Panc1 (cell line): Measurements from ENCODE around the gene TNFRSF11A. TPM values are rescaled to one million over a fixed set of nuclear protein-coding genes. Genes with fewer than 3 reads are reported as not detected.

Experiments
- ATAC-seq: fragments of 200-7000 bp; cut with Tn5 transposase; 2 replicates; pipeline ENCODE4 v1.9.1; 2020; ENCODE audit warnings: mild to moderate bottlenecking, moderate library complexity
- BruUV-seq: library from RNA; stranded (reverse); fragments of 400-500 nt; replicated peaks from 2 replicates; lab custom pipeline; 2021; lab: Mats Ljungman, UMichigan
- CTCF ChIA-PET: fragments of 300-600 bp; sonication (Branson Sonifier 250); formaldehyde crosslinking; loops from one replicate; lab custom pipeline; 2022; ENCODE audit warnings: antibody characterized with exemption; lab: Charles Lee
- POLR2A ChIA-PET: fragments of 300-600 bp; sonication (Branson Sonifier 250); formaldehyde crosslinking; loops from one replicate; lab custom pipeline; 2022; ENCODE audit warnings: antibody characterized with exemption; lab: Charles Lee
- DNase-seq: peaks from one replicate; pipeline ENCODE4 v3.0.0-alpha.2; 2010; ENCODE audit warnings: low read depth, low spot score
- H3K27ac ChIP-seq: 2 replicates; pipeline ENCODE4 v1.5.1; 2011; ENCODE audit warnings: mild to moderate bottlenecking, low read length, inconsistent platforms
- H3K27me3 ChIP-seq: fragments of 200-500 bp; sonication (Bioruptor generic); 2 replicates; pipeline ENCODE4 v1.6.0; 2014; ENCODE audit warnings: low read length, inconsistent platforms; ENCODE audit not compliant: control insufficient read depth, insufficient read depth
- H3K36me3 ChIP-seq: fragments of 200-500 bp; sonication (Bioruptor generic); 2 replicates; pipeline ENCODE4 v1.5.1; 2014; ENCODE audit warnings: inconsistent platforms, mild to moderate bottlenecking, low read length, moderate library complexity; ENCODE audit not compliant: control insufficient read depth, insufficient read depth
- H3K4me1 ChIP-seq: 2 replicates; pipeline ENCODE4 v1.5.1; 2011; ENCODE audit warnings: inconsistent platforms, mild to moderate bottlenecking, low read length, moderate library complexity; ENCODE audit not compliant: control insufficient read depth, insufficient read depth
- H3K4me3 ChIP-seq, 2 experiments: 2 replicates each; pipeline ENCODE4 v1.5.1; 2011 to 2012; ENCODE audit warnings: low read depth in 2 of 2, low read length in 2 of 2, mild to moderate bottlenecking in 2 of 2, inconsistent platforms in 1 of 2, moderate library complexity in 1 of 2
- H3K9me3 ChIP-seq: fragments of 200-500 bp; sonication (Bioruptor generic); 2 replicates; pipeline ENCODE4 v1.5.1; 2014; ENCODE audit warnings: low read depth, mild to moderate bottlenecking, inconsistent platforms, low read length, moderate library complexity; ENCODE audit not compliant: control insufficient read depth, insufficient read depth
- CTCF ChIP-seq: fragments of 450-650 bp; IDR thresholded peaks from 2 replicates; pipeline ENCODE4 v1.5.1; 2017; ENCODE audit warnings: mild to moderate bottlenecking
- POLR2AphosphoS5 ChIP-seq: IDR thresholded peaks from 2 replicates; pipeline ENCODE4 v1.6.1; 2012; ENCODE audit warnings: mild to moderate bottlenecking, low read depth, low read length, moderate library complexity
- REST ChIP-seq, 2 experiments: IDR thresholded peaks; 2 replicates each; pipeline ENCODE4 v1.6.1; 2011 to 2012; ENCODE audit warnings: low read depth in 2 of 2, control low read depth in 1 of 2, low read length in 1 of 2, mild to moderate bottlenecking in 1 of 2, moderate library complexity in 1 of 2; ENCODE audit not compliant: insufficient read depth in 1 of 2
- SIN3A ChIP-seq: IDR thresholded peaks from 2 replicates; pipeline ENCODE4 v1.6.1; 2012; ENCODE audit warnings: low read depth, mild to moderate bottlenecking, low read length, moderate library complexity, borderline replicate concordance; ENCODE audit not compliant: insufficient read depth
- TCF7L2 ChIP-seq: IDR thresholded peaks from 2 replicates; pipeline ENCODE4 v1.6.1; 2011; ENCODE audit warnings: mild to moderate bottlenecking, low read depth, low read length, inconsistent platforms
- in situ Hi-C: cut with HindIII; loops from 2 replicates; pipeline ENCODE4 v1.10.0; 2016; ENCODE audit warnings: low sequenced_read_pairs, low pct_unique_long_range_greater_than_20kb
- intact Hi-C: fragments of 100-400 bp; cut with micrococcal nuclease; formaldehyde crosslinking; loops from one replicate; pipeline ENCODE4 v1.10.0; 2022; ENCODE audit not compliant: unreplicated experiment
- total RNA-seq: library from RNA; stranded (reverse); gene quantifications from one replicate; pipeline ENCODE4 v1.2.1, GENCODE V29; 2021; ENCODE audit not compliant: unreplicated experiment

The TNFRSF11A gene
- total RNA-seq, 1 experiment from 2014 or later, result 14.1 TPM

- Histone ChIP-seq H3K27ac (no peak overlapping the region), H3K4me1 (no peaks in the 10 kb centered on the region), H3K9me3 (no peaks in the 10 kb centered on the region), H3K36me3 (no peaks in the 10 kb centered on the region), H3K4me3 (no peak overlapping the region), H3K27me3 (no peaks in the 10 kb centered on the region)
- ATAC-seq, result no peak
- no peak for DNase-seq
- CTCF ChIA-PET, result no interaction called here
- TF ChIP-seq POLR2AphosphoS5 (no peak), SIN3A (no peak), CTCF (no peak), TCF7L2 (no peak), REST (IDR thresholded peaks at IDR 0.05; ENCODE audit: insufficient read depth in 1 of 2, low read depth in 2 of 2, low read length in 1 of 2) (no peak)
- POLR2A ChIA-PET, result no interaction called here
- BruUV-seq, result no TSS peak
- in situ Hi-C loops, result no loop called here
- intact Hi-C loops, result no loop called here
These were observed 43.0 kb downstream of the TNFRSF11A start for GRCh38 chr18:62368100-62368499.

GRCh38 chr18:62369129-62369644 is 44.1 kb downstream of the TNFRSF11A start:
- ATAC-seq, result no peak; the same call in 1 of the 2 replicates
- Histone ChIP-seq H3K9me3 (no peaks in the 10 kb centered on the region), H3K4me1 (no peaks in the 10 kb centered on the region), H3K36me3 (no peaks in the 10 kb centered on the region), H3K4me3 (no peak overlapping the region), H3K27ac (no peak overlapping the region), H3K27me3 (no peaks in the 10 kb centered on the region)
- TF ChIP-seq REST (IDR thresholded peaks at IDR 0.05; ENCODE audit: insufficient read depth in 1 of 2, low read depth in 2 of 2, low read length in 1 of 2), result no peak
- TF ChIP-seq SIN3A, result no peak
- no peak for TF ChIP-seq CTCF
- TF ChIP-seq POLR2AphosphoS5, result no peak
- no peak for TF ChIP-seq TCF7L2
- BruUV-seq, result no TSS peak
- DNase-seq, result no peak
- CTCF ChIA-PET, result no interaction called here
- in situ Hi-C loops (no loop called here), intact Hi-C loops (no loop called here)
- POLR2A ChIA-PET, result no interaction called here
